B cell (primary cell): ENCODE data around the gene TIMM21. TPM values are rescaled to one million over a fixed set of nuclear protein-coding genes. Genes with fewer than 3 reads are reported as not detected.

Experiments used
- ATAC-seq: fragments of 200-7000 bp; cut with Tn5 transposase; one replicate; pipeline ENCODE4 v1.10.0; 2021; ENCODE audit warnings: low read depth, mild to moderate bottlenecking, moderate number of reproducible peaks, moderate library complexity
- CTCF ChIA-PET: fragments of 350-600 bp; sonication (Branson Sonifier 250); formaldehyde crosslinking; loops from one replicate; lab custom pipeline; 2021; ENCODE audit warnings: antibody characterized with exemption, inconsistent platforms; lab: Charles Lee
- POLR2A ChIA-PET: fragments of 350-600 bp; sonication (Branson Sonifier 250); formaldehyde crosslinking; loops from one replicate; lab custom pipeline; 2021; ENCODE audit warnings: antibody characterized with exemption; lab: Charles Lee
- DNase-seq: peaks from one replicate; pipeline ENCODE4 v3.0.0; 2013
- H2AFZ ChIP-seq: 2 replicates; pipeline ENCODE4 v1.6.1; 2012; ENCODE audit warnings: mild to moderate bottlenecking, low read depth, low read length; ENCODE audit not compliant: insufficient read depth, poor library complexity, severe bottlenecking
- H3K27ac ChIP-seq, 2 donors: 1 replicate in 1 of 2; 2 replicates in 1 of 2; pipeline ENCODE4 v1.5.1; 2012 to 2013; ENCODE audit warnings: low read length in 2 of 2, mild to moderate bottlenecking in 2 of 2, moderate library complexity in 1 of 2
- H3K27me3 ChIP-seq, 4 experiments: fragments of 200-600 bp in 1 of 4; sonication (generic) in 1 of 4; replicated peaks in 1 of 4; 1 replicate in 2 of 4; 2 replicates in 2 of 4; pipeline versions ENCODE4 v1.6.1 to v1.7.0; 2013 to 2016; ENCODE audit warnings: low read length in 3 of 4, mild to moderate bottlenecking in 2 of 4, mixed read lengths in 1 of 4, moderate library complexity in 1 of 4; ENCODE audit not compliant: insufficient read depth in 4 of 4, control insufficient read depth in 3 of 4; ENCODE audit errors: control extremely low read depth in 1 of 4
- H3K36me3 ChIP-seq, 2 experiments: replicated peaks in 1 of 2; 1 replicate in 1 of 2; 2 replicates in 1 of 2; pipeline versions ENCODE4 v1.6.1 to v1.7.1; 2013; ENCODE audit warnings: low read length in 1 of 2; ENCODE audit not compliant: insufficient read depth in 2 of 2, control insufficient read depth in 1 of 2; ENCODE audit errors: control extremely low read depth in 1 of 2, extremely low read depth in 1 of 2
- H3K4me1 ChIP-seq, 2 donors: fragments of 200-600 bp in 1 of 2; sonication (generic) in 1 of 2; 1 replicate in 1 of 2; 2 replicates in 1 of 2; pipeline versions ENCODE4 v1.5.1 to v1.6.1; 2013 to 2017; ENCODE audit warnings: low read length in 2 of 2; ENCODE audit not compliant: control insufficient read depth in 2 of 2, insufficient read depth in 2 of 2
- H3K4me2 ChIP-seq: replicated peaks from 2 replicates; pipeline ENCODE3; 2012; ENCODE audit warnings: mild to moderate bottlenecking, low read depth, low read length; ENCODE audit not compliant: poor library complexity, severe bottlenecking
- H3K4me3 ChIP-seq, 5 experiments: fragments of 200-600 bp in 1 of 5; sonication (generic) in 1 of 5; 1 replicate in 3 of 5; 2 replicates in 2 of 5; pipeline versions ENCODE4 v1.5.1 to v1.7.0; 2011 to 2016; ENCODE audit warnings: low read length in 4 of 5, mild to moderate bottlenecking in 4 of 5, low read depth in 2 of 5, control low read depth in 1 of 5, moderate library complexity in 1 of 5; ENCODE audit not compliant: insufficient read depth in 1 of 5; ENCODE audit errors: control extremely low read depth in 1 of 5, extremely low read depth in 1 of 5
- H3K79me2 ChIP-seq: fragments of 200-600 bp; sonication (generic); one replicate; pipeline ENCODE4 v1.6.0; 2016; ENCODE audit warnings: low read length; ENCODE audit not compliant: control insufficient read depth, insufficient read depth
- H3K9ac ChIP-seq: fragments of 200-600 bp; sonication (generic); 2 replicates; pipeline ENCODE4 v1.6.1; 2017; ENCODE audit warnings: mild to moderate bottlenecking, low read length, moderate library complexity
- H3K9me3 ChIP-seq, 3 donors: one replicate each; pipeline versions ENCODE4 v1.6.1 to v1.7.1; 2013; ENCODE audit warnings: low read length in 2 of 3; ENCODE audit not compliant: control insufficient read depth in 2 of 3, insufficient read depth in 1 of 3; ENCODE audit errors: control extremely low read depth in 1 of 3
- H4K20me1 ChIP-seq: 2 replicates; pipeline ENCODE4 v1.6.0; 2012; ENCODE audit warnings: mild to moderate bottlenecking, low read length; ENCODE audit not compliant: insufficient read depth, control insufficient read depth, poor library complexity, severe bottlenecking
- H3K27ac Mint-ChIP-seq: one replicate; pipeline ENCODE4 v1.8.0; 2021; ENCODE audit warnings: mixed read lengths
- H3K27me3 Mint-ChIP-seq: one replicate; pipeline ENCODE4 v1.8.0; 2021; ENCODE audit warnings: mixed read lengths
- H3K4me1 Mint-ChIP-seq: one replicate; pipeline ENCODE4 v1.8.0; 2021; ENCODE audit warnings: mixed read lengths
- H3K4me3 Mint-ChIP-seq: one replicate; pipeline ENCODE4 v1.8.0; 2021; ENCODE audit warnings: mixed read lengths
- H3K9me3 Mint-ChIP-seq: one replicate; pipeline ENCODE4 v1.8.0; 2022; ENCODE audit warnings: mixed read lengths; ENCODE audit not compliant: insufficient read depth
- EZH2 ChIP-seq: IDR thresholded peaks from 2 replicates; pipeline ENCODE4 v1.6.1; 2012; ENCODE audit warnings: borderline replicate concordance, low read depth, mild to moderate bottlenecking, moderate library complexity, low read length; ENCODE audit not compliant: insufficient read depth, poor library complexity, severe bottlenecking
- WGBS: methylation state at CpG from one replicate; pipeline ENCODE4 v1.1.5; 2013; ENCODE audit warnings: missing lambda C conversion rate; ENCODE audit not compliant: insufficient coverage; 5-methylcytosine and 5-hydroxymethylcytosine counted together
- intact Hi-C: fragments of 100-400 bp; cut with micrococcal nuclease; formaldehyde crosslinking; loops from one replicate; pipeline ENCODE4 v1.10.0; 2022
- polyA plus RNA-seq: library from polyadenylated mRNA; depleted of rRNA; stranded (reverse); fragments of >200 nt; gene quantifications from 2 replicates; pipeline ENCODE4 v1.2.3, GENCODE V29; 2012
- total RNA-seq, 2 donors: library from RNA; stranded (reverse); fragments of 120-200 nt in 1 of 2; gene quantifications; 1 replicate in 1 of 2; 2 replicates in 1 of 2; pipeline versions ENCODE4 v1.2.3 to v1.2.4, GENCODE V29; 2013 to 2022
- TF ChIP-seq, protein P1 (sequence below): fragments of 200-600 bp; IDR thresholded peaks from one replicate; pipeline ENCODE4 v1.8.0; 2022; ENCODE audit warnings: antibody characterized with exemption, mild to moderate bottlenecking

Gene TIMM21
- total and polyA plus RNA-seq, 2 donors (not counting 1 experiment from before 2014, with no cell fraction given) = 22.9 to 25.0 TPM

DNA sequence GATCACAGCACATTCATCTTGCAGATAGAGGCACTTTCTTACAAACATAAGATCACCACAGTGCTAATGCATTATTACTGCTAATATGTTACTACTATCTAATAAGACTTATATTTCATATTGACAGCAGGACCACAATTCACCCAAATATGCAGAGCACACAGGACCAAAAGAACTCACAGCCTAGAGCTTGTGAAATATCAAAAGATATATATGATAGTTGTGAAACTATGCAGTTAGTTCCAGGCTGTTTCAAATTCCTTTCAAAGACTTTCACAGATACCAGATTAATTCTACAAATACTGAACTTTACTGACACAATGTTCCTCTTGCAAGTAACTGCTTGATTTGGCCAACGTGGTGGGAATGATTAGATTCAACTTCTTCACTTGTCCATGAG, 23.7 kb upstream of the TIMM21 start:
- ATAC-seq (no peak), DNase-seq (no peak)
- H3K27ac ChIP-seq = no peak overlapping the region
- H3K79me2 ChIP-seq = no peaks in the 10 kb centered on the region
- Mint-ChIP-seq H3K4me1 (no peaks in the 10 kb centered on the region), H3K27ac (no peak overlapping the region), H3K27me3 (peaks cover 7% of the 10 kb centered on the region), H3K9me3 (no peaks in the 10 kb centered on the region), H3K4me3 (no peak overlapping the region)
- ChIA-PET POLR2A (no interaction called here), CTCF (interaction anchor here (1.0 kb wide), 1 partner anchor 166 kb away, joined by 3 read pairs; no protein-coding TSS in a partner anchor)
- no peak overlapping the region for H2AFZ ChIP-seq
- no peaks in the 10 kb centered on the region for H4K20me1 ChIP-seq
- no peak for TF ChIP-seq EZH2
- TF ChIP-seq, protein P1, sequence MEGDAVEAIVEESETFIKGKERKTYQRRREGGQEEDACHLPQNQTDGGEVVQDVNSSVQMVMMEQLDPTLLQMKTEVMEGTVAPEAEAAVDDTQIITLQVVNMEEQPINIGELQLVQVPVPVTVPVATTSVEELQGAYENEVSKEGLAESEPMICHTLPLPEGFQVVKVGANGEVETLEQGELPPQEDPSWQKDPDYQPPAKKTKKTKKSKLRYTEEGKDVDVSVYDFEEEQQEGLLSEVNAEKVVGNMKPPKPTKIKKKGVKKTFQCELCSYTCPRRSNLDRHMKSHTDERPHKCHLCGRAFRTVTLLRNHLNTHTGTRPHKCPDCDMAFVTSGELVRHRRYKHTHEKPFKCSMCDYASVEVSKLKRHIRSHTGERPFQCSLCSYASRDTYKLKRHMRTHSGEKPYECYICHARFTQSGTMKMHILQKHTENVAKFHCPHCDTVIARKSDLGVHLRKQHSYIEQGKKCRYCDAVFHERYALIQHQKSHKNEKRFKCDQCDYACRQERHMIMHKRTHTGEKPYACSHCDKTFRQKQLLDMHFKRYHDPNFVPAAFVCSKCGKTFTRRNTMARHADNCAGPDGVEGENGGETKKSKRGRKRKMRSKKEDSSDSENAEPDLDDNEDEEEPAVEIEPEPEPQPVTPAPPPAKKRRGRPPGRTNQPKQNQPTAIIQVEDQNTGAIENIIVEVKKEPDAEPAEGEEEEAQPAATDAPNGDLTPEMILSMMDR = no peak
- H3K4me2 ChIP-seq = no peak overlapping the region
- no peaks in the 10 kb centered on the region for H3K27me3 ChIP-seq
- no peak overlapping the region for H3K9ac ChIP-seq
- H3K36me3 ChIP-seq = no peaks in the 10 kb centered on the region
- H3K4me1 ChIP-seq = no peaks in the 10 kb centered on the region
- no peaks in the 10 kb centered on the region for H3K9me3 ChIP-seq
- H3K4me3 ChIP-seq = no peak overlapping the region
- intact Hi-C loops = no loop called here
- 100% methylated on average over 1 of the region's 1 CpG for WGBS

DNA sequence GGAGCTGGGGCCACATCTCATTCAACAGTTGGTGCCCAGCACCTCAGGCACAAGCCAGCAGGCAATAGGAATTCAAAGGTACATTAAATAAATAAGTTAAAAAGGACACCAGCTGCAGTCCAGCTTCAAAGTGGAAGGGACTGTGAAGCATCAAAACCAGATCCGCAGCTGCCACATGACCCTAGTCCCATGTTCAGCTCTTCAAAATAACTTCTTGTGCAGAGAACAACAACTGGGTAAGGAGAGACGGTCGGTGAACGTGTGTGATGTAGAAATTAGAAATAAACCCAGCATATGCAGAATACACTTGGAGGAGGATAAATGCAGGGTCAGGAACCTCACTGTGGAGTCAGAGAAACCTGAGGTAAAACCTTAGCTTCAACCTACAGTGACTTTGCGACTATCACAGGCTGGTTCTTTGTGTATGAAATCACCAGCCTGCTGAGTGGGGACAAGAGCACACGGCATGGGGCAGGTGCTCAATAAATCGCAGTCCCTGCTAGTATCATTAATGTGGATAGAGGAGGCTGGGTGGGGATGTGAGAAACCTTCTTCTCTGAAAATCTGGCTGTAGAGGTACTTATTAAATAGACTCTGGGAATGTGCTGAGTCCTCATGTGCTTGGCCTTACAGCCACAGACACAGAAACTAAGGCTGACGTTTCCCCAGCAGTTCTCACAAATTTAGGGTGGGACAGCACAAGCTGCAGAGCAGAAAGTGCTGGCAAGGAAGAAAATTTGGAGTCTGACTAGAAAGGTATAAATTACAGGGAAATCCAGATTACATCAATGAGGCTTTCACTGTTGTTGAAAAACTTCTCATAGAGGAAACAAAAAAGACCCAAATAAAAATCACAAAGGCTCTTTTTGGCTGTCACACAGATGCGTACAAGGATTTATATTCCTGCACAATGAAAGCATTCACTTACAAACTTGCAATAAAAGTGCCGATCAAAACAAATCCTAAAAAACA, 21.4 kb upstream of the TIMM21 start:
- intact Hi-C loops = no loop called here
- Histone ChIP-seq H3K9ac (no peak overlapping the region), H4K20me1 (no peaks in the 10 kb centered on the region), H3K27me3 (no peaks in the 10 kb centered on the region), H3K27ac (no peak overlapping the region), H2AFZ (no peak overlapping the region), H3K79me2 (no peaks in the 10 kb centered on the region), H3K9me3 (no peaks in the 10 kb centered on the region), H3K36me3 (no peaks in the 10 kb centered on the region), H3K4me1 (no peaks in the 10 kb centered on the region), H3K4me3 (no peak overlapping the region), H3K4me2 (no peak overlapping the region)
- Mint-ChIP-seq H3K27me3 (no peaks in the 10 kb centered on the region), H3K9me3 (no peaks in the 10 kb centered on the region), H3K4me1 (no peaks in the 10 kb centered on the region), H3K4me3 (no peak overlapping the region), H3K27ac (no peak overlapping the region)
- POLR2A ChIA-PET = no interaction called here
- 90% methylated on average over 6 of the region's 10 CpGs for WGBS
- CTCF ChIA-PET = no interaction called here
- ATAC-seq = no peak
- no peak for DNase-seq
- TF ChIP-seq, protein P1 = no peak
- TF ChIP-seq EZH2 = no peak
